Measurements from ENCODE around the gene CNTNAP1. TPM values are rescaled to one million over a fixed set of nuclear protein-coding genes. Genes with fewer than 3 reads are reported as not detected.

Gene CNTNAP1
- total and polyA plus RNA-seq, 9 of the 15 experiments (the other 6 are each of a cell fraction or from before 2014, with no cell fraction given), result 0.10 to 1.8 (median 0.62) TPM

DNA sequence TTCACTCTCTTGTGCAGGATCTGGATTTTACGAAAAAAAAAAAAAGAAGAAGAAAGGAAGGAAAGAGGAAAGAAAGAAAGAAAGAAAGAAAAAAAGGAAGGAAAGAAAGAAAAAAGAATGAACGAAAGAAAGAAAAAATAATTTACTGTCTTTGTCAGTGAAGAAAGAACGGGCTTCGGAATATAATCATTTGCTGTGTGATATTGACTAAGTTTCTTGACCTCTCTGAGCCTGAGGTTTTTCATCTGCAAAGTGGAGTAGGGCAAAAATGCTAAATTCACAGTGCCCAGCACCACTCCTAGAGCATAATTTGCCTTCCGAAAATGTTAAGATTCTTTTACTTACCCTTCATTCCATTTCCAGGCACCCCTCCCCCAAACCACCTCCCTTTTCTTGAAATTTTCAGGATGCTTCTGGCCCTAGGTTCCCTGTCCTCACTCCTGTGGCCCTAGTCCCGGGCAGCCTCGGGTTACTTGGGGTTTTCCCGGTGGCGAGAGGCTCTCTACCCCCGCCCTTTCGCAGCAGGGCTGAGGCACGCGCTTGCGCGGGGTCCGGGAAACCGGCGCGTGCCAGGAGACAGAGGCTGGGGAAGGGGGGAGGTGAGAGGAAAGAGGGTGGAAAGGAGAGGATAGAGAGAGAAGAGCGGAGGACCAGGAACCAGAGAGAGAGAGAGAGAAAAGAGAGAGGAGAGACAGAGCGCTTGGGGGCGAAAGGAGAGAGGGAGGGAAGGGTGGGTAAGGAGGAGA lies at the start of gene CNTNAP1 (continued):
- peak; percentile 83 for TF ChIP-seq SMARCA5 (IDR thresholded peaks at IDR 0.05)
- TF ChIP-seq NEUROD1 (IDR thresholded peaks at IDR 0.05; ENCODE audit: borderline replicate concordance, low read depth, low read length, partially characterized antibody), result no peak
- no peak for TF ChIP-seq JUN (IDR thresholded peaks at IDR 0.05; ENCODE audit: borderline replicate concordance, low read depth, low read length)
- no peak for TF ChIP-seq JUN (CRISPR knock-in tag; IDR thresholded peaks at IDR 0.05; ENCODE audit: borderline replicate concordance)
- TF ChIP-seq, protein P1, sequence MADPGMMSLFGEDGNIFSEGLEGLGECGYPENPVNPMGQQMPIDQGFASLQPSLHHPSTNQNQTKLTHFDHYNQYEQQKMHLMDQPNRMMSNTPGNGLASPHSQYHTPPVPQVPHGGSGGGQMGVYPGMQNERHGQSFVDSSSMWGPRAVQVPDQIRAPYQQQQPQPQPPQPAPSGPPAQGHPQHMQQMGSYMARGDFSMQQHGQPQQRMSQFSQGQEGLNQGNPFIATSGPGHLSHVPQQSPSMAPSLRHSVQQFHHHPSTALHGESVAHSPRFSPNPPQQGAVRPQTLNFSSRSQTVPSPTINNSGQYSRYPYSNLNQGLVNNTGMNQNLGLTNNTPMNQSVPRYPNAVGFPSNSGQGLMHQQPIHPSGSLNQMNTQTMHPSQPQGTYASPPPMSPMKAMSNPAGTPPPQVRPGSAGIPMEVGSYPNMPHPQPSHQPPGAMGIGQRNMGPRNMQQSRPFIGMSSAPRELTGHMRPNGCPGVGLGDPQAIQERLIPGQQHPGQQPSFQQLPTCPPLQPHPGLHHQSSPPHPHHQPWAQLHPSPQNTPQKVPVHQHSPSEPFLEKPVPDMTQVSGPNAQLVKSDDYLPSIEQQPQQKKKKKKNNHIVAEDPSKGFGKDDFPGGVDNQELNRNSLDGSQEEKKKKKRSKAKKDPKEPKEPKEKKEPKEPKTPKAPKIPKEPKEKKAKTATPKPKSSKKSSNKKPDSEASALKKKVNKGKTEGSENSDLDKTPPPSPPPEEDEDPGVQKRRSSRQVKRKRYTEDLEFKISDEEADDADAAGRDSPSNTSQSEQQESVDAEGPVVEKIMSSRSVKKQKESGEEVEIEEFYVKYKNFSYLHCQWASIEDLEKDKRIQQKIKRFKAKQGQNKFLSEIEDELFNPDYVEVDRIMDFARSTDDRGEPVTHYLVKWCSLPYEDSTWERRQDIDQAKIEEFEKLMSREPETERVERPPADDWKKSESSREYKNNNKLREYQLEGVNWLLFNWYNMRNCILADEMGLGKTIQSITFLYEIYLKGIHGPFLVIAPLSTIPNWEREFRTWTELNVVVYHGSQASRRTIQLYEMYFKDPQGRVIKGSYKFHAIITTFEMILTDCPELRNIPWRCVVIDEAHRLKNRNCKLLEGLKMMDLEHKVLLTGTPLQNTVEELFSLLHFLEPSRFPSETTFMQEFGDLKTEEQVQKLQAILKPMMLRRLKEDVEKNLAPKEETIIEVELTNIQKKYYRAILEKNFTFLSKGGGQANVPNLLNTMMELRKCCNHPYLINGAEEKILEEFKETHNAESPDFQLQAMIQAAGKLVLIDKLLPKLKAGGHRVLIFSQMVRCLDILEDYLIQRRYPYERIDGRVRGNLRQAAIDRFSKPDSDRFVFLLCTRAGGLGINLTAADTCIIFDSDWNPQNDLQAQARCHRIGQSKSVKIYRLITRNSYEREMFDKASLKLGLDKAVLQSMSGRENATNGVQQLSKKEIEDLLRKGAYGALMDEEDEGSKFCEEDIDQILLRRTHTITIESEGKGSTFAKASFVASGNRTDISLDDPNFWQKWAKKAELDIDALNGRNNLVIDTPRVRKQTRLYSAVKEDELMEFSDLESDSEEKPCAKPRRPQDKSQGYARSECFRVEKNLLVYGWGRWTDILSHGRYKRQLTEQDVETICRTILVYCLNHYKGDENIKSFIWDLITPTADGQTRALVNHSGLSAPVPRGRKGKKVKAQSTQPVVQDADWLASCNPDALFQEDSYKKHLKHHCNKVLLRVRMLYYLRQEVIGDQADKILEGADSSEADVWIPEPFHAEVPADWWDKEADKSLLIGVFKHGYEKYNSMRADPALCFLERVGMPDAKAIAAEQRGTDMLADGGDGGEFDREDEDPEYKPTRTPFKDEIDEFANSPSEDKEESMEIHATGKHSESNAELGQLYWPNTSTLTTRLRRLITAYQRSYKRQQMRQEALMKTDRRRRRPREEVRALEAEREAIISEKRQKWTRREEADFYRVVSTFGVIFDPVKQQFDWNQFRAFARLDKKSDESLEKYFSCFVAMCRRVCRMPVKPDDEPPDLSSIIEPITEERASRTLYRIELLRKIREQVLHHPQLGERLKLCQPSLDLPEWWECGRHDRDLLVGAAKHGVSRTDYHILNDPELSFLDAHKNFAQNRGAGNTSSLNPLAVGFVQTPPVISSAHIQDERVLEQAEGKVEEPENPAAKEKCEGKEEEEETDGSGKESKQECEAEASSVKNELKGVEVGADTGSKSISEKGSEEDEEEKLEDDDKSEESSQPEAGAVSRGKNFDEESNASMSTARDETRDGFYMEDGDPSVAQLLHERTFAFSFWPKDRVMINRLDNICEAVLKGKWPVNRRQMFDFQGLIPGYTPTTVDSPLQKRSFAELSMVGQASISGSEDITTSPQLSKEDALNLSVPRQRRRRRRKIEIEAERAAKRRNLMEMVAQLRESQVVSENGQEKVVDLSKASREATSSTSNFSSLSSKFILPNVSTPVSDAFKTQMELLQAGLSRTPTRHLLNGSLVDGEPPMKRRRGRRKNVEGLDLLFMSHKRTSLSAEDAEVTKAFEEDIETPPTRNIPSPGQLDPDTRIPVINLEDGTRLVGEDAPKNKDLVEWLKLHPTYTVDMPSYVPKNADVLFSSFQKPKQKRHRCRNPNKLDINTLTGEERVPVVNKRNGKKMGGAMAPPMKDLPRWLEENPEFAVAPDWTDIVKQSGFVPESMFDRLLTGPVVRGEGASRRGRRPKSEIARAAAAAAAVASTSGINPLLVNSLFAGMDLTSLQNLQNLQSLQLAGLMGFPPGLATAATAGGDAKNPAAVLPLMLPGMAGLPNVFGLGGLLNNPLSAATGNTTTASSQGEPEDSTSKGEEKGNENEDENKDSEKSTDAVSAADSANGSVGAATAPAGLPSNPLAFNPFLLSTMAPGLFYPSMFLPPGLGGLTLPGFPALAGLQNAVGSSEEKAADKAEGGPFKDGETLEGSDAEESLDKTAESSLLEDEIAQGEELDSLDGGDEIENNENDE (IDR thresholded peaks at IDR 0.05; ENCODE audit: low read depth, low read length), result no peak
- TF ChIP-seq PTBP1 (IDR thresholded peaks at IDR 0.05; ENCODE audit: low read depth, low read length), result 0 out of 2 replicates have a peak, but pooled peaks have one; percentile 43
- TF ChIP-seq, protein P2, sequence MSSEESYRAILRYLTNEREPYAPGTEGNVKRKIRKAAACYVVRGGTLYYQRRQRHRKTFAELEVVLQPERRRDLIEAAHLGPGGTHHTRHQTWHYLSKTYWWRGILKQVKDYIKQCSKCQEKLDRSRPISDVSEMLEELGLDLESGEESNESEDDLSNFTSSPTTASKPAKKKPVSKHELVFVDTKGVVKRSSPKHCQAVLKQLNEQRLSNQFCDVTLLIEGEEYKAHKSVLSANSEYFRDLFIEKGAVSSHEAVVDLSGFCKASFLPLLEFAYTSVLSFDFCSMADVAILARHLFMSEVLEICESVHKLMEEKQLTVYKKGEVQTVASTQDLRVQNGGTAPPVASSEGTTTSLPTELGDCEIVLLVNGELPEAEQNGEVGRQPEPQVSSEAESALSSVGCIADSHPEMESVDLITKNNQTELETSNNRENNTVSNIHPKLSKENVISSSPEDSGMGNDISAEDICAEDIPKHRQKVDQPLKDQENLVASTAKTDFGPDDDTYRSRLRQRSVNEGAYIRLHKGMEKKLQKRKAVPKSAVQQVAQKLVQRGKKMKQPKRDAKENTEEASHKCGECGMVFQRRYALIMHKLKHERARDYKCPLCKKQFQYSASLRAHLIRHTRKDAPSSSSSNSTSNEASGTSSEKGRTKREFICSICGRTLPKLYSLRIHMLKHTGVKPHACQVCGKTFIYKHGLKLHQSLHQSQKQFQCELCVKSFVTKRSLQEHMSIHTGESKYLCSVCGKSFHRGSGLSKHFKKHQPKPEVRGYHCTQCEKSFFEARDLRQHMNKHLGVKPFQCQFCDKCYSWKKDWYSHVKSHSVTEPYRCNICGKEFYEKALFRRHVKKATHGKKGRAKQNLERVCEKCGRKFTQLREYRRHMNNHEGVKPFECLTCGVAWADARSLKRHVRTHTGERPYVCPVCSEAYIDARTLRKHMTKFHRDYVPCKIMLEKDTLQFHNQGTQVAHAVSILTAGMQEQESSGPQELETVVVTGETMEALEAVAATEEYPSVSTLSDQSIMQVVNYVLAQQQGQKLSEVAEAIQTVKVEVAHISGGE (CRISPR knock-in tag; IDR thresholded peaks at IDR 0.05), result no peak
- TF ChIP-seq, protein P3, sequence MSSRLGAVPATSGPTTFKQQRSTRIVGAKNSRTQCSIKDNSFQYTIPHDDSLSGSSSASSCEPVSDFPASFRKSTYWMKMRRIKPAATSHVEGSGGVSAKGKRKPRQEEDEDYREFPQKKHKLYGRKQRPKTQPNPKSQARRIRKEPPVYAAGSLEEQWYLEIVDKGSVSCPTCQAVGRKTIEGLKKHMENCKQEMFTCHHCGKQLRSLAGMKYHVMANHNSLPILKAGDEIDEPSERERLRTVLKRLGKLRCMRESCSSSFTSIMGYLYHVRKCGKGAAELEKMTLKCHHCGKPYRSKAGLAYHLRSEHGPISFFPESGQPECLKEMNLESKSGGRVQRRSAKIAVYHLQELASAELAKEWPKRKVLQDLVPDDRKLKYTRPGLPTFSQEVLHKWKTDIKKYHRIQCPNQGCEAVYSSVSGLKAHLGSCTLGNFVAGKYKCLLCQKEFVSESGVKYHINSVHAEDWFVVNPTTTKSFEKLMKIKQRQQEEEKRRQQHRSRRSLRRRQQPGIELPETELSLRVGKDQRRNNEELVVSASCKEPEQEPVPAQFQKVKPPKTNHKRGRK (tag; IDR thresholded peaks at IDR 0.05), result peak; percentile 88
- no peak for TF ChIP-seq HDAC8 (tag; IDR thresholded peaks at IDR 0.05)
- TF ChIP-seq RAD51 (IDR thresholded peaks at IDR 0.05; ENCODE audit: borderline replicate concordance, low read depth), result no peak

All from K562 (cell line).